Stimulated activated CD8-positive, alpha-beta memory T cell treated with anti-CD3 and anti-CD28 coated beads, Interleukin-2, amount 100 ng/mL, for 1 hour (primary cell): ENCODE results near the gene GNRH2.
"Not testable (repeated sequence)": the region's sequence is repeated elsewhere in the genome, so short reads cannot be mapped to it uniquely, and the experiment has no call there.

Experiments used
- DNase-seq, 2 donors: peaks; one replicate each; pipeline ENCODE4 v3.0.0-alpha.2; 2020; ENCODE audit warnings: low read depth in 2 of 2

Gene GNRH2

DNA sequence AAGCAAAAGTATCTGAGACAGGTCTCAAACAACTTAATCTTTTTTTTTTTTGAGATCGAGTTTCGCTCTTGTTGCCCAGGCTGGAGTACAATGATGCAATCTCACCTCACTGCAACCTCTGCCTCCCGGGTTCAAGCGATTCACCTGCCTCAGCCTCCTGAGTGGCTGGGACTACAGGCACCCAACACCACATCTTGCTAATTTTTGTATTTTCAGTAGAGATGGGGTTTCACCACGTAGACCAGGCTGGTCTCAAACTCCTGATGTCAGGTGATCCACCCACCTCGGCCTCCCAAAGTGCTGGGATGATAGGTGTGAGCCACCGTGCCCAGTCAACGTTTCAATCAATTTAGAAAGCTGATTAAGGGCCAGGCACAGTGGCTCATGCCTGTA is 29.8 kb downstream of the GNRH2 start:
- DNase-seq: not testable (repeated sequence)

DNA sequence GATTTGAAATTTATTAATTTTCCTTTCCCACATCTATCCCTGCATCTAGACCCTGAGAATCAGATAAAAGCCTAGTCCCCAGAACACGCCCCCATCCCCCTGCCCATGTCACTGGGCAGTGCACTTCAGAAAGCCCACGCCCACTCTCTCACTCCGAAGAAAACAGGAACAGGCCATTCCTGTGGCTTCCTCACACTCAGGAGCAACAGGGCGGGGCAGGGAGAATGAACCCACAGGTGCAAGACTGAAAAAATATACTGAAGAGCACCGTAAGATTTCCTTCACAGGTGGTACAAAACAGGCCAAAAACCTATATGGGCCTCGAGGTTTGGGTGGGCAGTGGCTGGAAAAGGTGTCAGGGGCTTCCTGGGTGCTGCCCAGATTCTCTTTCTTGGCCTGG is 31.4 kb downstream of the GNRH2 start:
- DNase-seq: no peak

DNA sequence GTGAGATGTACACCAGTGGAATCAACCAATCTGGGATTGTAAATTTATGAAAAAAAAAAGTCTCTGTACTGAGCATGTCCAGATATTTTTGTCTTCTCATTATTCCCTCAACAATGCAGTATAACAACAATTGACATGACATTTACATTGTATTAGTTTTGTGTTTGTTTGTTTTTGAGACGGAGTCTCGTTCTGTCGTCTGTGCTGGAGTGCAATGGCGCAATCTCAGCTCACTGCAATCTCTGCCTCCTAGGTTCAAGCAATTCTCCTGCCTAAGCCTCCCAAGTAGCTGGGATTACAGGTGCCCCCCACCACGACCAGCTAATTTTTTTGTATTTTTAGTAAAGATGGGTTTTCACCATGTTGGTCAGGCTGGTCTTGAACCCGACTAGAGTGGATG is 31.9 kb downstream of the GNRH2 start:
- not testable (repeated sequence) for DNase-seq

DNA sequence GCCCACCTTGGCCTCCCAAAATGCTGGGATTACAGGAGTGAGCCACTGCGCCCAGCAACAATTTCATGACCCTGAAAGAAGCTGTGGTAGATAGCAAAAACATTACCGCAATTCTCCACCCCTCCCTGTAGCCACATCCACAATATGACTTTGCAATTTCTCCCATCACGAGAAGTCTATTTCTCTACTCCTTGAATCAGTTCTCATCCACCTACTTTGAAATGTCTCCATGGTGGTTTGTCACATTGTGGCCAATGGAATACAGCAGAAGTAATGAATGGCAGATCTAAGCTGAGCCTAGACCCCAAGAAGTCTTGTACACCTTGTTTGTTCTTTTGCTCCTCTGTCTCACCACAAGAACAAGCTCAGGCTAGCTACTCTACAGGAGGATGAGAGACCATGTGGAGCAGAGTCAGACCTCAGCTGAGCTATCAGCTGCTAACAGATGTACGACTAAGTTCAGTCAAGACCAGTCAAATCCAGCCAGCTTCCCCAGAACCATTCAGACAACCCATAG is 34.3 kb downstream of the GNRH2 start:
- DNase-seq: no peak

DNA sequence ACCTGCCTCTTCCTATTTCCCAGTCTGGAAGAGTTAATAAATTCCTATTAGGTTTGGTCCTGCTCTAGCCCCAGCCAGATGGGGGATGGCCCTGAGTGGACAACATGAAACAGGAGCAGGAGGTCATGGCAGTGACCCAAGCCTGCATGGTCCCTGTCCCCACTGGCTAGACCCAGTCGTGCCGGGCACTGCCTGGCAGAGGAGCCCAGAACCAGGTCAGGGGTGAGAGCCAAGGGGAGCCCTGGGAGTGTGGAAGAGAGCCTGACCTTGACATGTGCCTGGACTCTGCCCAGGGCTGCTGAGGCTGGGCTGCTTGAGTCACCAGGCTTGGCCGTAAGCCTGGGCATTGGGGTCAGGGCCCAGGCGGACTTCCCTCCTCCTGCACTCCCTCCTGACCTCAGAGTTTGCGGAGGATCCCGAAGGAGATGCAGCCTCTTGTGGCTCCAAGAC is 37.5 kb downstream of the GNRH2 start:
- no peak for DNase-seq

DNA sequence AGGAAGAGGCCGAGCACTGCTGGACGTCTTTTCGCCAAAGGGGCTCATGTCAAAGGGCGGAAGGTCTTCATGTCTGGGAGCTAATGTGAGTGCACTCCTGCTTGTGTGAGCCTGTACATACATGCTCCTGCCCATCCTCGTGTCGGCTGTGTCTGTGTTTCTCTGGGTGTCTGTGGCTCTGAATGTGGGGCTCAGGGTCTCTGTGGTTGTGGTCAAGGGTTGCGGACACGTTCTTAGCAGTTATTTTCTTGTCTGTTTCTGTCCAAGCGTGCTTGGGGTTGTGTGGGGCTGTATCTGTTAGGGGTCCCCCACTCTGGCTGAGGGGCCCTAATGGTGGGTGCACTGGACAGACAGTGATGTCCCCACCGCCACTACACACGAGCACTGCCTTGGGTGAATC is 38.2 kb downstream of the GNRH2 start:
- no peak for DNase-seq

DNA sequence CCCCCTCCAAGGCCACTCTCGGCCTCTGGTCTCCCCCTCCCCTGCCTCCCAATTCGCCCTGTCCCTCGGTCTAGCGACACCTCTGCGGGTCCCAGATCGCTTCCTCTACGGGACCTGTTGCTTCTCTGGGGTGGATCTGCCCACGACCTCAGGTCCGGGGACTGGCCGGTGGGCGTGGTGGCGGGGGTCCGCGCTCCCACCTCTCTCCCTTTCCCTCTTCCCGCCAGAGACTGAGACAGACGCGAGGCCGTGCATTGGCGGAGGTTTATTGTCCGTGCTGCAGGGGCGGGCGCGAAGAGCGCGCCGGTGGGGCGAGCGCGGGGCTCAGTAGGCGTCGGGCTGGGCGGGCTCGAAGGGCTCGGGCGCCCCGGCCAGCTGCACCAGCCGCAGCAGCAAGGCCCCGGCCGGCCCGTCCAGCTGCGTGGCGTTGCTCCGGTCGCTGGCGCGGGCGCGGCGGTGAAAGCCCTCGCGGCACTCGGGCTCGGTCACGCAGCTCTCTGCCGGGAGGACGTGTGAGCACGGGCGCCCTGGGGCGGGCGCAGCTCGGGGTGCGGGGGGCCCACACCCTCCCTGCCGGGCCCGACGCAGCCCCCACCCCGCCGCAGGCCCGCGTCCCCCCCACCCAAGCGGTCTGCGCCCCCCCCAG is 39.0 kb downstream of the GNRH2 start:
- no peak for DNase-seq

DNA sequence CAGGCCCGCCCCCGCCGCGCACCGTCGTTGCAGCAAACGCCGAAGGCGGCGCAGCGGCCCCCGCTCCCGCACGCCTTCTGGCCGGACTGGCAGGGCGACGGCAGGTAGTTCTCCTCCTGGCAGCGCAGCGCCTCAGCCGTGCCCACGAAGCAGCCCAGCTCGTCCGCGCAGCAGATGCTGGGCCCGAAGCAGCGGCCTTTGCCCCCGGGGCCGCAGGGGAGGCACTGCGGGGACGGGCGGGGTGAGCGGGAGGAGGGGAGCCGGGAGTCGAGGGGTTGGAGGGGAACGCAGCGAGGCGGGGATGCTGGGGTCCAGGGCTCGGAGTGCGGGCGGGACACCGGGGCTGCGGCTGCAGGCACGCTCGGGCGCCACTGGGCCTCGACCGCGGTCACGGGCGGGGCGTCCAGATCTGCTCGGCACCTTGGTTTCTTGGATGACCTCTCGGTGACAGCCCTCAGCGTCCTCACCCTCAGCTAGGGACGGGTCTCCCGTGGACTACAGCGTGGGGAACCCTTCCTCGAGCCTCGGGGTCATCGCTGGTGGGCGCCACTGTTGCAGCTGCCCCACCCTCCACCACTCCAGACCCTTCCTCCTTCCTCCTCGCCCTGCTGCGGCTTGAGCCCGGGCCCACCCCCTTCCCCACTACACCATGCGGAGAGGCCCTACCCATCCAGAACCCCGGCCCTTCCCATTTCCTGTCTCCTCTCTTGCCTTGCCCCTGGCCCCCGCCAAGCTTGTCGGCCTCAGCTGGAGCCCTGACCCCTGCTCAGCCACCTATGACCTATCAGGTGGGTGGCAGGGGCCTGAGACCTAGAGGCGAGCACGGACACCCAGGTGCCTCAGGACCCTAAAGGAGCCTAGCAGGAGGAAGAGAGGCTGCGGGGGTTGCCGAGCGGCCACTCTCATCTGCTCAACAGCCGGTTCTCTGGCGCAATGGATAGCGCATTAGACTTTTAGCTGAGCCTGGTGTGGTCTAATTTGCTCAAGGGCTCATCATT is 39.8 kb downstream of the GNRH2 start:
- no peak for DNase-seq

DNA sequence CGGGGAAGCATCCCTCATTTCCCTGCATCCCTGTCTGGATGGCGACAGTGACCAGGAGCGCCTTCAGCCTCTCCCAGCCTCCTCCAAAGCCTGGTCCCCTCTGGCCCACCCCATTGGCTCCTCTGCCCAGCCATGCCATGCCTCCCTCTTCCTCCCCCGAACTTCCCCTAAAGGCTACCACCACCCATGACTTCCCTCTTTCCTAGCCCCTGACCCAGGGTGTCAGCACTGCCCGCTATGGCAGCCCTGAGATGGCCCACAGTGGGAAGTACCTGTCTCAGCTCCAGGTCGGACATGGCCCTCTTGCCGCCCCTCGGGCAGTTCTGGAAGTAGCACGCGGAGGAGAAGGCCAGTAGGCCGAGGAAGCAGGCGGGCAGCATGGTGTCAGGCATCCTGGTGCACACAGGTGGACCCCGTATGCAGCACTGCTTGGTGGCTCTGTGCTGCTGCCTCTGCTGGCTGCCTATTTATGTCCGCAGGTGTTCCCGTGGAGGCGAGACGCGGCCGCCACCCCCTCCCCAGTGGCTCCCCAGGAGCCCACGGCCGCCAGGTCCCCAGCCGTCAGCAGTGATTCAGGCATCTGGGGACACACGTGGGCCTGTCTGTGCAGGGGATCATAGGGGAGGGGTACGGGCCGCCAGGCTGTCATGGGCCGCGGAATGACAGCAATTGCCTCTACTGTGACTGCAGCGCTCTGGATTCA is 41.0 kb downstream of the GNRH2 start, which contains the start of gene AVP:
Gene AVP (minus strand): TSS at position 442 of the 703 bp plus-strand sequence. CDS start 50 bp downstream, at position 392.
- DNase-seq: no peak

DNA sequence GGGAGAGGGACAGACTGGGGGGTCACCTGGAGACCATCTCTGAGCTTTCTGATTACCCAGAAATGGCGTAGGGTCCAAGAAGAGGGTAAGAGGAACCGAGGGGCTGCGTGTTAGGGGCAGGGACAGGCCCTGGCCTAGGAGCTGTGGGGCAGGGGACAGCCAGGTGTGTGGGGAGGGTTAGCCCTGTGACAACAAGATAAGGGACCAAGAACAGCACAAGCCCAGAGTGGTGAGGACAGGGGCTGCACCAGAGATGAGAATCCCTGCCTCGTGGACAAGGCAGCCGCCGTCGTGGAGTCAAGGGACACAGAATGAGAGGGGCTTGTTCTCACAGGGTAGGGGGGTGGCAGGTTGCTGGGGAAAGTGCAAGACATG is 41.6 kb downstream of the GNRH2 start:
- no peak for DNase-seq

DNA sequence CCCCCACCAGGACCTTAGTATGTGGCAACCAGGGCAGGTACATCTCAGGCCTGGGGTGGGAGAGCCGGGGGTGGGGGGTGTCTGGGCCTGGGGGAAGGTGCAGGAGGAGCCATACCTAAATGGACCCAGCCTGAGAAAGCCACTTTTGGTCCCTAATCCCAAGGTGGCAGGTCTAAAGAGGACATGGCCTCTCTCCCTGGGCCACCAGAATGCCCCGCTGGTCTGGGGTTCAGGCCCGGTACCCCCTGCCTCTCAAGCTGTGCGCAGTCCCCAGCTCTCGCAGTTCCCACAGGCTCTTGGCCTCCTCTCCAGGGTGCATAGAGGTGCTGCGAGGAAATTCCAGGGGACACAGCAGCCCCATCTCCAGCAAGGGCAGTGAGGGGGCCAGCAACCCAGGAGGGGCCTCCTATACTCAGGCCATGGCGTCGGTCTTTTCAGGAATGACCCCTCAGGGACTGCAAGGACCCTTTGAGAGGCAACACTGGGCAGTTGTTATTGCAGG is 42.2 kb downstream of the GNRH2 start:
- DNase-seq: no peak

DNA sequence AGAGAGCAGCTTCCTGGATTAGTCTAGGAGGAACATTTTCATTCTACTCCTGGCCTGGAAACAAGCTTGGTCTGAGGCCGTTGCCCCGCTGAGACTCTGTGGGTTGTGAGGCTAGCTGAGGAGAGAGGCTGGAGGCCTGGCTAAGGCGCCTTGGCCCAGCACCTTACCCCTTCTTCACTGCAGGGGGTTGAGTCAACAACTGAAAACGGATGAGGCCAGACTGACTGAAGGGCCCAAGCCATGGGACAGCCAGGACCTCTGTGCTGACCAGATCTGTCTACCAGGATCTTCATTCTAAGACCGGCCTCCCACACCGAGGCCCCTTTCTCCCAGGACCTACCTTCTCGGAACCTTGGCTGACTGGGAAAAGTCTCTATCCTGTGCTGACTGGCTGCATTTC is 44.6 kb downstream of the GNRH2 start:
- DNase-seq: no peak

DNA sequence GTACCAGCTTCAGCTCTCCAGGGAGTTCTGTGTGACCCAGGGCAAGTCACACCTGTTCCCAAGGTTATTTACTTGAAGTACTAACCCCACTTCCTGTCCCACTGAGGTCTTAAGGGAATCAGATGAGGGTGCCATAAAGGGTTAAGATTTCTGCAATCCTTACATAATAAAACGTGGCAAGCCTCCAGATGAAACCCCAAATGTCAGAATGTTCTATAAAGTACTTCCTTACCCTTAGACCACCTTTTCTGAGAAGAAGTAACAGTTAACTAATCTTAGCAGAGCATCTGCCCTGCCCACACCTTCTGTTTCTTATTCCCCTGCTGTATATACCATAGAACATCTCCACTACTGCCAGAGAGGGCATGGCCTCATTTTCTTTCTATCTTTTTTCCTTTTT is 47.1 kb downstream of the GNRH2 start:
- no peak for DNase-seq

DNA sequence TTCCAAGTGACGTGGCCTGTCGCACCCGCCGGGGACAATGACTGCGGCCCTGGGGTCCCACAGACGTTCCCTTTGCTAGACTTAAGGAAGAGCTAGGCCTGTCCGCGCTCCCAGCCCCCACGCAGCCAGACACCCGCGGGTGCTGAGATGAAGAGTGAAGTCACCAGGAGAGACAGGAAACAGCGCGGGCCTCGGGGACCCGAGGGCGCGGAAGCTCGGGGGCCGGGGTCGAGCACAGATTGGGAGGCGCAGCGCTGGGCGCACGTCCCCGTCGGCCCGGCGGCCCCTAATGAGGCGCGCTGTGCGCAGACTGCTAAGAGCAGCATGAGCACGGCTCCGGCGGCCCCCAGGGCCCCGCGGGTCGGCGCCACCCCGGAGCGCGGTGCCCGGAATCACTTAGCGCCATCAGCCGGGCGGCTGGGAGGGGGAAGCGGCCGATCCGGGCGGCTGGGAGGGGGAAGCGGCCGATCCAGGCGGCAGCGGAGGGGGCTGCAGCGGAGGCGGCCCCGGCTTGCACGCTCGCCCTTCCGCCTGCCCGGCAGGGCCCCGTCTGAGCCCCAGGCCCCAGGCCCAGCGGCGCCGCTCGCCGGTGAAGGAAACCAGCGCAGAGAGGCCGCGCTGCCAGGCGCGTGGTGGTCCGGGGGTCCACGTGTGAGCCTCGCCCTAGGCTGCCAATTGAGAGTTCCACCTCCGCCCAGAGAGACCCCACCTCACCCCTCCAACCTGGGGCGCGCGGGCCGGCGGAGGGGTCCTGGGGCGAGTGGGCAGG is 49.4 kb downstream of the GNRH2 start:
- no peak for DNase-seq

DNA sequence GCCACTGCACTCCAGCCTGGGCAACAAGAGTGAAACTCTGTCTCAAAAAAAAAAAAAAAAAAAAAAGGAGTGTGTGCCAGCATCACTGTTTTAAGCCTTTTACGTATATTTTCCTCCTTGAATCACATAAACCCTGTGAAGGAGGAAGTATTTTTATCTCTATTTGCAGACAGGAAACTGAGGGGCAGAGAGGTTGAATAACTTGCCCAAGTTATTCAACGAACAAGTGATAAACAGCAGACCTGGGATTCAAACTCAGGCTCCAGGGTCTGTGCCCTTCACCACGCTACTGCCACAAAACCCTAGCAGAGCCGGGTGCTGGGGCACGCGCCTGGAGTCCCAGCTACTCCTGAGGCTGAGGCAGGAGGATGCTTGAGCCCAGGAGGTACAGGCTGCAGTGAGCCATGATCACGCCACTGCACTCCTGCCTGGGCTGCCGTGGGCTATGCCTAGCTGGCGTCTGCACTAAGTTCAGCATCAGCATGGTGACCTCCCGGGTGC is 50.5 kb downstream of the GNRH2 start:
- no peak for DNase-seq

DNA sequence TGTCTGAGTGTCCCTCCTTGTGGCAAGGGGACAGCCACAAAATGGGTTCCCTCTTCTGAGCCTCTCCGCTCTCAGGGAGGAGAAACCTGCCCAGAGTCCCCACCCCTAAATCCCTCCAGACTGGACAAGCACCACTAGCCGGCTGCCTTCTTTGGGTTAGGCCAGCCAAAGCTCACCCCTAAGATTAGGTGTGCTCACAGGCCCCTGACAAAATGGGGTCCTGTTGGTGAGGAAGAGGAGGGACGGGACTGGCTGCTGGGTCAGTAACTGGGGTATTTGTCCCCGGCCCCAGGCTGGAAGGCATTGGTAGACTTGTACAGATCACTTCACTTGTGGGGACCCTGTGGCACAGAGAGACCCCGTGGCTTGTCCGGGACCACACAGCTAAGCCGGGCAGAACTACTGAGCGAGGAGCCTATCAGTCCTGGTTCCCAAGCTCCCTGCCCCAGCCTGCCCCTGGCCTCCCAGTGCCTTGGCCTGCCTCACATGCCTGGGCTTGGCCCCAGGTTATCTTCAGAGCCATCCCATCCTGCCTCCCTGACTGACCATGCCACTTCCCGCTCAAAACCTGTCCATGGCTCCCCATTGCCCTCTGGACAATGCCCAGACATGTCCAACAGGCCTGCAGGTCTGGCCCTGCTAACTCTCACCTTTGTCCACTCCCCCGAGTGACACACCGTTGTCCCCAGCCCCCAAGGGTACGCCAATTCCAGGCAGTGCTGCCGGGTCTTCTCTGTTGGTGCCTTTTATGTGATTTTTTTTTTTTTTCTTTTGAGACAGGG is 51.6 kb downstream of the GNRH2 start:
- no peak for DNase-seq
